ENCODE measurements around the gene SOWAHC. TPM values are rescaled to one million over a fixed set of nuclear protein-coding genes. Genes with fewer than 3 reads are reported as not detected.

Gene SOWAHC
- total and polyA plus RNA-seq, 2 of the 13 experiments (the other 11 are each of a cell fraction or from before 2014, with no cell fraction given) = 21.2 to 22.5 TPM

- peak; percentile 96; the same call in 1 of the 2 replicates for TF ChIP-seq ZNF557 (CRISPR knock-in tag; IDR thresholded peaks at IDR 0.05)
- TF ChIP-seq ZNF841 (CRISPR knock-in tag; IDR thresholded peaks at IDR 0.05; ENCODE audit: borderline replicate concordance) = peak; percentile 69; the same call in 1 of the 2 replicates
- TF ChIP-seq ZNF839 (CRISPR knock-in tag; IDR thresholded peaks at IDR 0.05; ENCODE audit: borderline replicate concordance) = peak; percentile 83; the same call in 1 of the 2 replicates
- peak; percentile 64 for TF ChIP-seq PHF20 (CRISPR knock-in tag; IDR thresholded peaks at IDR 0.05)
- no peak; the same call in 1 of the 2 replicates for TF ChIP-seq ZHX2 (IDR thresholded peaks at IDR 0.05; ENCODE audit: low read depth)
- peak; percentile 51; the same call in 1 of the 2 replicates for TF ChIP-seq ZHX2 (CRISPR knock-in tag; IDR thresholded peaks at IDR 0.05; ENCODE audit: borderline replicate concordance)
- TF ChIP-seq CREM (IDR thresholded peaks at IDR 0.05) = no peak
- TF ChIP-seq CREM (CRISPR knock-in tag; IDR thresholded peaks at IDR 0.05) = peak; percentile 35
- 0 out of 2 replicates have a peak, but pooled peaks have one; percentile 14 for TF ChIP-seq ZNF670 (CRISPR knock-in tag; IDR thresholded peaks at IDR 0.05; ENCODE audit: borderline replicate concordance)
- TF ChIP-seq ETV6 (CRISPR knock-in tag; conservative IDR thresholded peaks at IDR 0.05) = peak; percentile 81
- TF ChIP-seq, protein P1, sequence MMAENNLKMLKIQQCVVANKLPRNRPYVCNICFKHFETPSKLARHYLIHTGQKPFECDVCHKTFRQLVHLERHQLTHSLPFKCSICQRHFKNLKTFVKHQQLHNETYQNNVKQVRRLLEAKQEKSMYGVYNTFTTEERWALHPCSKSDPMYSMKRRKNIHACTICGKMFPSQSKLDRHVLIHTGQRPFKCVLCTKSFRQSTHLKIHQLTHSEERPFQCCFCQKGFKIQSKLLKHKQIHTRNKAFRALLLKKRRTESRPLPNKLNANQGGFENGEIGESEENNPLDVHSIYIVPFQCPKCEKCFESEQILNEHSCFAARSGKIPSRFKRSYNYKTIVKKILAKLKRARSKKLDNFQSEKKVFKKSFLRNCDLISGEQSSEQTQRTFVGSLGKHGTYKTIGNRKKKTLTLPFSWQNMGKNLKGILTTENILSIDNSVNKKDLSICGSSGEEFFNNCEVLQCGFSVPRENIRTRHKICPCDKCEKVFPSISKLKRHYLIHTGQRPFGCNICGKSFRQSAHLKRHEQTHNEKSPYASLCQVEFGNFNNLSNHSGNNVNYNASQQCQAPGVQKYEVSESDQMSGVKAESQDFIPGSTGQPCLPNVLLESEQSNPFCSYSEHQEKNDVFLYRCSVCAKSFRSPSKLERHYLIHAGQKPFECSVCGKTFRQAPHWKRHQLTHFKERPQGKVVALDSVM (CRISPR knock-in tag; IDR thresholded peaks at IDR 0.05) = peak; percentile 55
- no peak for TF ChIP-seq ZBTB8A (CRISPR knock-in tag; IDR thresholded peaks at IDR 0.05; ENCODE audit: borderline replicate concordance, low read depth)
- TF ChIP-seq HMGXB3 (CRISPR knock-in tag; IDR thresholded peaks at IDR 0.05; ENCODE audit: borderline replicate concordance) = peak; percentile 79; the same call in 1 of the 2 replicates
- TF ChIP-seq, protein P2, sequence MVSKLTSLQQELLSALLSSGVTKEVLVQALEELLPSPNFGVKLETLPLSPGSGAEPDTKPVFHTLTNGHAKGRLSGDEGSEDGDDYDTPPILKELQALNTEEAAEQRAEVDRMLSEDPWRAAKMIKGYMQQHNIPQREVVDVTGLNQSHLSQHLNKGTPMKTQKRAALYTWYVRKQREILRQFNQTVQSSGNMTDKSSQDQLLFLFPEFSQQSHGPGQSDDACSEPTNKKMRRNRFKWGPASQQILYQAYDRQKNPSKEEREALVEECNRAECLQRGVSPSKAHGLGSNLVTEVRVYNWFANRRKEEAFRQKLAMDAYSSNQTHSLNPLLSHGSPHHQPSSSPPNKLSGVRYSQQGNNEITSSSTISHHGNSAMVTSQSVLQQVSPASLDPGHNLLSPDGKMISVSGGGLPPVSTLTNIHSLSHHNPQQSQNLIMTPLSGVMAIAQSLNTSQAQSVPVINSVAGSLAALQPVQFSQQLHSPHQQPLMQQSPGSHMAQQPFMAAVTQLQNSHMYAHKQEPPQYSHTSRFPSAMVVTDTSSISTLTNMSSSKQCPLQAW (CRISPR knock-in tag; IDR thresholded peaks at IDR 0.05) = peak; percentile 75
Measured at GRCh38 chr2:109613922-109614714, at the start of gene SOWAHC, which contains the start of gene SEPTIN10 (continued).
